Right ventricle myocardium superior (tissue), 1 donor: ENCODE measurements around the gene ANXA11. TPM values are rescaled to one million over a fixed set of nuclear protein-coding genes. Genes with fewer than 3 reads are reported as not detected.

Experiments used
- total RNA-seq: library from RNA; stranded (reverse); fragmentation: NEBNext Ultra II Directional; extraction: Animal tissue kit (Norgen Biotek cat#: 25700); gene quantifications from one replicate; pipeline ENCODE4 v1.2.1, GENCODE V29; 2021
- donor health status: DM: no; HTN: yes; CAD: no; lungs with severe emphysema.

Gene ANXA11
- total RNA-seq, 1 donor from 2014 or later: 434 TPM

Other genes with a start within 250 kb of the ANXA11 start
- 7.6 TPM for gene TMEM254, start 126.9 kb downstream of the ANXA11 start, total RNA-seq
- gene PLAC9, start 72.8 kb downstream of the ANXA11 start, total RNA-seq: 29.1 TPM
- gene MAT1A, start 84.1 kb upstream of the ANXA11 start, total RNA-seq: 0.30 TPM
- not detected for gene DYDC1, start 151.2 kb upstream of the ANXA11 start, total RNA-seq
- gene DYDC2, start 151.2 kb upstream of the ANXA11 start, total RNA-seq: not detected
- 110 TPM for gene PRXL2A, start 203.0 kb upstream of the ANXA11 start, total RNA-seq
- gene TSPAN14, start 248.8 kb upstream of the ANXA11 start, total RNA-seq: 36.6 TPM